Measurements from ENCODE around the gene ACTMAP. TPM values are rescaled to one million over a fixed set of nuclear protein-coding genes. Genes with fewer than 3 reads are reported as not detected.
A peak's percentile ranks its signal among the peaks of the same experiment; 100 is the strongest.

The ACTMAP gene
- total and polyA plus RNA-seq, 9 of the 15 experiments (the other 6 are each of a cell fraction or from before 2014, with no cell fraction given) = 1.7 to 16.6 (median 4.9) TPM

- TF ChIP-seq CHCHD3 (CRISPR knock-in tag; IDR thresholded peaks at IDR 0.05) (no peak), USF1 (CRISPR knock-in tag; IDR thresholded peaks at IDR 0.05) (peak; percentile 79), HNRNPLL (IDR thresholded peaks at IDR 0.05; ENCODE audit: low read depth, low read length, poor library complexity, severe bottlenecking) (peak; percentile 32), JUND (IDR thresholded peaks at IDR 0.05; ENCODE audit: borderline replicate concordance, low read depth, low read length) (0 out of 2 replicates have a peak, but pooled peaks have one; percentile 11), JUND (tag; IDR thresholded peaks at IDR 0.05; ENCODE audit: borderline replicate concordance, low read depth, low read length) (no peak), XRCC5 (IDR thresholded peaks at IDR 0.05; ENCODE audit: low read depth, low read length) (0 out of 2 replicates have a peak, but pooled peaks have one; percentile 45), TEAD1 (CRISPR knock-in tag; IDR thresholded peaks at IDR 0.05) (no peak), L3MBTL2 (IDR thresholded peaks at IDR 0.05) (peak; percentile 82), GABPB1 (CRISPR knock-in tag; IDR thresholded peaks at IDR 0.05) (peak; percentile 30; the same call in 1 of the 2 replicates), YY1 (IDR thresholded peaks at IDR 0.05; ENCODE audit: borderline replicate concordance in 1 of 3, control insufficient read depth in 1 of 3, extremely low read depth in 1 of 3, insufficient read depth in 3 of 3, insufficient read length in 1 of 3, insufficient replicate concordance in 2 of 3, low read depth in 1 of 3, low read length in 2 of 3) (peak in 1 of 3 experiments; percentile 35), E2F6 (IDR thresholded peaks at IDR 0.05; ENCODE audit: borderline replicate concordance in 1 of 2, extremely low read depth in 1 of 2, insufficient read depth in 1 of 2, insufficient read length in 1 of 2, low read depth in 1 of 2, low read length in 1 of 2, poor library complexity in 1 of 2, severe bottlenecking in 1 of 2) (peak in 1 of 2 experiments; percentile 84), UBTF (IDR thresholded peaks at IDR 0.05; ENCODE audit: borderline replicate concordance in 1 of 2, low read depth in 2 of 2, low read length in 2 of 2) (0 out of 4 replicates have a peak, but pooled peaks of 1 of the 2 experiments have one; percentile 33), RBFOX2 (IDR thresholded peaks at IDR 0.05; ENCODE audit: low read depth, low read length) (peak; percentile 71), SIN3A (IDR thresholded peaks at IDR 0.05; ENCODE audit: borderline replicate concordance in 2 of 2, control insufficient read depth in 1 of 2, low read depth in 2 of 2, low read length in 2 of 2) (peak in 1 of 2 experiments; percentile 76; a peak in 1 of 4 replicates), CREM (IDR thresholded peaks at IDR 0.05; ENCODE audit: low read depth) (peak; percentile 12; the same call in 1 of the 2 replicates)
- TF ChIP-seq, protein P1, sequence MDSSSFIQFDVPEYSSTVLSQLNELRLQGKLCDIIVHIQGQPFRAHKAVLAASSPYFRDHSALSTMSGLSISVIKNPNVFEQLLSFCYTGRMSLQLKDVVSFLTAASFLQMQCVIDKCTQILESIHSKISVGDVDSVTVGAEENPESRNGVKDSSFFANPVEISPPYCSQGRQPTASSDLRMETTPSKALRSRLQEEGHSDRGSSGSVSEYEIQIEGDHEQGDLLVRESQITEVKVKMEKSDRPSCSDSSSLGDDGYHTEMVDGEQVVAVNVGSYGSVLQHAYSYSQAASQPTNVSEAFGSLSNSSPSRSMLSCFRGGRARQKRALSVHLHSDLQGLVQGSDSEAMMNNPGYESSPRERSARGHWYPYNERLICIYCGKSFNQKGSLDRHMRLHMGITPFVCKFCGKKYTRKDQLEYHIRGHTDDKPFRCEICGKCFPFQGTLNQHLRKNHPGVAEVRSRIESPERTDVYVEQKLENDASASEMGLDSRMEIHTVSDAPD (CRISPR knock-in tag; IDR thresholded peaks at IDR 0.05) = no peak
- TF ChIP-seq, protein P2, sequence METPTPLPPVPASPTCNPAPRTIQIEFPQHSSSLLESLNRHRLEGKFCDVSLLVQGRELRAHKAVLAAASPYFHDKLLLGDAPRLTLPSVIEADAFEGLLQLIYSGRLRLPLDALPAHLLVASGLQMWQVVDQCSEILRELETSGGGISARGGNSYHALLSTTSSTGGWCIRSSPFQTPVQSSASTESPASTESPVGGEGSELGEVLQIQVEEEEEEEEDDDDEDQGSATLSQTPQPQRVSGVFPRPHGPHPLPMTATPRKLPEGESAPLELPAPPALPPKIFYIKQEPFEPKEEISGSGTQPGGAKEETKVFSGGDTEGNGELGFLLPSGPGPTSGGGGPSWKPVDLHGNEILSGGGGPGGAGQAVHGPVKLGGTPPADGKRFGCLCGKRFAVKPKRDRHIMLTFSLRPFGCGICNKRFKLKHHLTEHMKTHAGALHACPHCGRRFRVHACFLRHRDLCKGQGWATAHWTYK (CRISPR knock-in tag; IDR thresholded peaks at IDR 0.05) = 0 out of 2 replicates have a peak, but pooled peaks have one; percentile 43
Measured at GRCh38 chr19:40718774-40719391, 31.4 kb downstream of the ACTMAP start (continued).

Data from K562 (cell line).